ENCODE data around the gene FBXO11.

GRCh38 chr2:47801118-47801517 is 105.2 kb downstream of the FBXO11 start:
- TF ChIP-seq CTCF (IDR thresholded peaks at IDR 0.05) (no peak), REST (IDR thresholded peaks at IDR 0.05; ENCODE audit: insufficient read depth in 1 of 2, low read depth in 2 of 2, low read length in 1 of 2) (no peak), POLR2AphosphoS5 (IDR thresholded peaks at IDR 0.05; ENCODE audit: low read depth, low read length) (0 out of 2 replicates have a peak, but pooled peaks have one; percentile 30), SIN3A (IDR thresholded peaks at IDR 0.05; ENCODE audit: borderline replicate concordance, insufficient read depth, low read depth, low read length) (no peak), TCF7L2 (IDR thresholded peaks at IDR 0.05; ENCODE audit: low read depth, low read length) (no peak)
